Natural killer cell (primary cell): ENCODE measurements around the gene HOXA10. TPM values are rescaled to one million over a fixed set of nuclear protein-coding genes. Genes with fewer than 3 reads are reported as not detected.

Source experiments
- ATAC-seq, 3 donors: fragments of 150-1000 bp in 2 of 3; fragments of 200-7000 bp in 1 of 3; cut with Tn5 transposase; 1 replicate in 1 of 3; 2 replicates in 2 of 3; pipeline ENCODE4 v1.10.0; 2021; ENCODE audit warnings: mild to moderate bottlenecking in 2 of 3, moderate library complexity in 2 of 3
- DNase-seq, 2 donors: peaks; one replicate each; pipeline versions ENCODE4 v3.0.0 to v3.0.0-alpha.2; 2013 to 2021; ENCODE audit warnings: mixed read lengths in 1 of 2
- H3K27ac ChIP-seq: one replicate; pipeline ENCODE4 v1.5.1; 2013; ENCODE audit warnings: mild to moderate bottlenecking, low read length
- H3K27me3 ChIP-seq: one replicate; pipeline ENCODE4 v1.6.1; 2013; ENCODE audit warnings: low read length; ENCODE audit not compliant: control insufficient read depth, insufficient read depth
- H3K36me3 ChIP-seq: one replicate; pipeline ENCODE4 v1.6.1; 2013; ENCODE audit warnings: low read length; ENCODE audit not compliant: control insufficient read depth, insufficient read depth
- H3K4me1 ChIP-seq: one replicate; pipeline ENCODE4 v1.6.1; 2013; ENCODE audit warnings: low read length; ENCODE audit not compliant: control insufficient read depth, insufficient read depth
- H3K4me3 ChIP-seq: one replicate; pipeline ENCODE4 v1.5.1; 2013; ENCODE audit warnings: low read length
- H3K9me3 ChIP-seq: one replicate; pipeline ENCODE4 v1.6.1; 2013; ENCODE audit warnings: low read length; ENCODE audit not compliant: control insufficient read depth, insufficient read depth
- H3K27ac Mint-ChIP-seq, 2 donors: one replicate each; pipeline ENCODE4 v1.8.0; 2022; ENCODE audit warnings: mild to moderate bottlenecking in 2 of 2, mixed read lengths in 2 of 2, moderate library complexity in 1 of 2
- H3K27me3 Mint-ChIP-seq, 2 donors: one replicate each; pipeline ENCODE4 v1.8.0; 2022; ENCODE audit warnings: low read depth in 2 of 2, mixed read lengths in 2 of 2
- H3K36me3 Mint-ChIP-seq: one replicate; pipeline ENCODE4 v1.8.0; 2022; ENCODE audit warnings: mixed read lengths
- H3K4me1 Mint-ChIP-seq, 2 donors: one replicate each; pipeline ENCODE4 v1.8.0; 2022; ENCODE audit warnings: mixed read lengths in 2 of 2
- H3K4me3 Mint-ChIP-seq: one replicate; pipeline ENCODE4 v1.8.0; 2022; ENCODE audit warnings: mild to moderate bottlenecking, moderate library complexity, mixed read lengths
- H3K9me3 Mint-ChIP-seq, 2 donors: one replicate each; pipeline ENCODE4 v1.8.0; 2022; ENCODE audit warnings: mixed read lengths in 2 of 2
- CTCF ChIP-seq: fragments of 200-600 bp; IDR thresholded peaks from one replicate; pipeline ENCODE4 v1.8.0; 2022; ENCODE audit warnings: antibody characterized with exemption
- WGBS: methylation state at CpG from one replicate; pipeline ENCODE4 v1.1.7; 2013; ENCODE audit warnings: missing lambda C conversion rate; ENCODE audit not compliant: insufficient coverage; 5-methylcytosine and 5-hydroxymethylcytosine counted together
- intact Hi-C: fragments of 100-400 bp; cut with micrococcal nuclease; formaldehyde crosslinking; loops from one replicate; pipeline ENCODE4 v1.14.2; 2022
- total RNA-seq, 4 donors: library from RNA; stranded (reverse); fragments of 120-200 nt in 1 of 4; gene quantifications; one replicate each; pipeline versions ENCODE4 v1.2.3 to v1.2.4, GENCODE V29; 2013 to 2022

HOXA10 gene
- total RNA-seq, 3 donors from 2014 or later (not counting 1 experiment from before 2014, with no cell fraction given) = 0.82 to 3.3 (median 2.2) TPM

DNA sequence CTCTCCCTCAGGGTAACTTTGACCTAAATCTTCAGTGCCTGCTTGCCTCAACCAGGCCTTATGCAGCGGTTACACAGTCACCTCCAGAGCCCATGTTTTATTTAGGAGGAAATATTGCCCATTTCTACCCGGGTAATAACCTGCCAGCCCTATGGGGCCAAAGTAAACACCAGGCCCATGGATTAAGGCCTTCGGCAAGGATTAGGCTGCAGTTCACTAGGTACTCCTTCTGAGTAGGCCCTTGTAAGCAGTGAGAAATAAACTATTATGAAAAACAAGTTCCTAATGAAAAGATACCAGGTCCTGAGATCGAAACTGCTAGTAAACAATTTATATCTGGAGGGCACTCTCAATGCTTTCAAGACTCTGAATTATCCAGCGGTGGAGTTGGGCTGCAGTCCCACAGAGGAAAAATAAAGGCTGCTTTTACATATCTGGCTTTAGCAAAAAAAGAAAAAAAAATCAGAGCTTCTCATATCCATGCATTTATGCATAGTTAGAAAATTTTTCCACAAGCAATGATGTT, 3.7 kb upstream of the HOXA10 start:
- no peaks in the 10 kb centered on the region for H3K9me3 ChIP-seq
- WGBS = 94% methylated on average over 5 of the region's 5 CpGs
- H3K36me3 ChIP-seq = no peaks in the 10 kb centered on the region
- no peak overlapping the region for H3K27ac Mint-ChIP-seq
- peaks cover 63% of the 10 kb centered on the region for H3K27me3 ChIP-seq
- ATAC-seq (no peak), DNase-seq (no peak)
- intact Hi-C loops = no loop called here
- H3K4me1 Mint-ChIP-seq = peaks cover 7 to 16% of the 10 kb centered on the region in 2 donors
- H3K27ac ChIP-seq = no peak overlapping the region
- H3K9me3 Mint-ChIP-seq = no peaks in the 10 kb centered on the region
- peaks cover 7% of the 10 kb centered on the region for H3K36me3 Mint-ChIP-seq
- no peak overlapping the region for H3K4me3 Mint-ChIP-seq
- peaks cover 44 to 57% of the 10 kb centered on the region in 2 donors for H3K27me3 Mint-ChIP-seq
- TF ChIP-seq CTCF = no peak
- H3K4me1 ChIP-seq = peaks cover 23% of the 10 kb centered on the region
- H3K4me3 ChIP-seq = no peak overlapping the region

GRCh38 chr7:27176962-27177794, 3.1 kb upstream of the HOXA10 start:
- Histone ChIP-seq H3K36me3 (no peaks in the 10 kb centered on the region), H3K4me3 (no peak overlapping the region), H3K27me3 (peaks cover 63% of the 10 kb centered on the region), H3K4me1 (peaks cover 28% of the 10 kb centered on the region), H3K9me3 (no peaks in the 10 kb centered on the region), H3K27ac (no peak overlapping the region)
- 93% methylated on average over 22 of the region's 22 CpGs for WGBS
- Mint-ChIP-seq H3K4me1 (peaks cover 11 to 22% of the 10 kb centered on the region in 2 donors), H3K4me3 (no peak overlapping the region), H3K36me3 (peaks cover 9% of the 10 kb centered on the region), H3K27me3 (peaks cover 44 to 56% of the 10 kb centered on the region in 2 donors), H3K27ac (no peak overlapping the region), H3K9me3 (no peaks in the 10 kb centered on the region)
- intact Hi-C loops = no loop called here
- TF ChIP-seq CTCF = no peak
- ATAC-seq = no peak
- DNase-seq = peak in 1 of 2 donors; percentile 11

- ATAC-seq (no peak), DNase-seq (no peak)
- Mint-ChIP-seq H3K36me3 (peaks cover 16% of the 10 kb centered on the region), H3K4me3 (no peak overlapping the region), H3K27me3 (peaks cover 49 to 57% of the 10 kb centered on the region in 2 donors), H3K9me3 (no peaks in the 10 kb centered on the region), H3K4me1 (peaks cover 18 to 29% of the 10 kb centered on the region in 2 donors), H3K27ac (no peak overlapping the region)
- intact Hi-C loops = no loop called here
- WGBS = 73% methylated on average over 3 of the region's 3 CpGs
- Histone ChIP-seq H3K9me3 (no peaks in the 10 kb centered on the region), H3K4me1 (peaks cover 35% of the 10 kb centered on the region), H3K36me3 (no peaks in the 10 kb centered on the region), H3K4me3 (no peak overlapping the region), H3K27ac (no peak overlapping the region), H3K27me3 (peaks cover 65% of the 10 kb centered on the region)
- TF ChIP-seq CTCF = no peak
Observed at GRCh38 chr7:27176524-27176845, 2.4 kb upstream of the HOXA10 start.
